H1 (cell line): ENCODE data around the gene CCDC73. TPM values are rescaled to one million over a fixed set of nuclear protein-coding genes. Genes with fewer than 3 reads are reported as not detected.

Source experiments
- CTCF ChIA-PET: fragments of 300-600 bp; sonication (Branson Sonifier 250); formaldehyde crosslinking; loops from one replicate; lab custom pipeline; 2021; ENCODE audit not compliant: partially characterized antibody; lab: Charles Lee
- POLR2A ChIA-PET: fragments of 300-600 bp; sonication (Branson Sonifier 250); formaldehyde crosslinking; loops from one replicate; lab custom pipeline; 2021; ENCODE audit warnings: inconsistent platforms; ENCODE audit not compliant: partially characterized antibody; lab: Charles Lee
- DNase-seq, 2 experiments: peaks; one replicate each; pipeline versions ENCODE4 v3.0.0 to v3.0.0-alpha.2; 2010 to 2022; ENCODE audit warnings: low spot score in 2 of 2, low read depth in 1 of 2, mixed read lengths in 1 of 2
- FAIRE-seq: peaks from 2 replicates; lab custom pipeline; 2011; peaks lifted over from hg19 to GRCh38; lab: Jason Lieb, UNC
- H2AFZ ChIP-seq: 2 replicates; pipeline ENCODE4 v1.8.1; 2012; ENCODE audit warnings: low read length, inconsistent platforms
- H2AK5ac ChIP-seq: 2 replicates; pipeline ENCODE4 v1.6.1; 2013; ENCODE audit warnings: low read depth, low read length
- H2BK120ac ChIP-seq: replicated peaks from 2 replicates; pipeline ENCODE3; 2013; ENCODE audit warnings: low read depth, low read length, inconsistent platforms
- H2BK12ac ChIP-seq: 2 replicates; pipeline ENCODE4 v1.6.1; 2013; ENCODE audit warnings: low read depth, low read length
- H2BK15ac ChIP-seq: 2 replicates; pipeline ENCODE4 v1.6.1; 2013; ENCODE audit warnings: low read length
- H2BK20ac ChIP-seq: 2 replicates; pipeline ENCODE4 v1.6.1; 2013; ENCODE audit warnings: low read length
- H2BK5ac ChIP-seq: 2 replicates; pipeline ENCODE4 v1.6.1; 2013; ENCODE audit warnings: low read depth, low read length
- H3K14ac ChIP-seq: 2 replicates; pipeline ENCODE4 v1.6.1; 2013; ENCODE audit warnings: inconsistent platforms; ENCODE audit not compliant: insufficient read length
- H3K18ac ChIP-seq: 2 replicates; pipeline ENCODE4 v1.6.1; 2013; ENCODE audit warnings: low read length; ENCODE audit errors: extremely low read depth
- H3K23ac ChIP-seq: 2 replicates; pipeline ENCODE4 v1.6.1; 2013; ENCODE audit warnings: inconsistent platforms; ENCODE audit not compliant: insufficient read length
- H3K23me2 ChIP-seq: 2 replicates; pipeline ENCODE4 v1.6.1; 2013; ENCODE audit warnings: low read depth, low read length
- H3K27ac ChIP-seq: 2 replicates; pipeline ENCODE4 v1.6.1; 2011; ENCODE audit warnings: low read depth, low read length, inconsistent platforms
- H3K27me3 ChIP-seq, 4 experiments: replicated peaks in 1 of 4; 1 replicate in 1 of 4; 2 replicates in 3 of 4; pipeline versions ENCODE4 v1.6.1 to v1.8.1; 2011 to 2013; ENCODE audit warnings: low read length in 3 of 4, mild to moderate bottlenecking in 3 of 4, inconsistent platforms in 2 of 4, mixed read lengths in 2 of 4, moderate library complexity in 1 of 4; ENCODE audit not compliant: control insufficient read depth in 3 of 4, insufficient read depth in 3 of 4; ENCODE audit errors: extremely low read depth in 1 of 4
- H3K36me3 ChIP-seq, 4 experiments: 2 replicates each; pipeline versions ENCODE4 v1.6.1 to v1.8.1; 2011 to 2013; ENCODE audit warnings: mild to moderate bottlenecking in 4 of 4, low read length in 3 of 4, moderate library complexity in 2 of 4, control low read depth in 1 of 4, inconsistent platforms in 1 of 4; ENCODE audit not compliant: insufficient read depth in 4 of 4, control insufficient read depth in 2 of 4
- H3K4ac ChIP-seq: replicated peaks from 2 replicates; pipeline ENCODE3; 2013; ENCODE audit warnings: low read length, low read depth, mixed read lengths, inconsistent platforms; ENCODE audit not compliant: insufficient read length
- H3K4me1 ChIP-seq, 4 experiments: replicated peaks in 1 of 4; 1 replicate in 1 of 4; 2 replicates in 3 of 4; pipeline versions ENCODE4 v1.6.1 to v1.8.1; 2011 to 2013; ENCODE audit warnings: low read length in 3 of 4, inconsistent platforms in 2 of 4, mixed read lengths in 1 of 4; ENCODE audit not compliant: insufficient read depth in 4 of 4, control insufficient read depth in 3 of 4
- H3K4me2 ChIP-seq, 2 experiments: 2 replicates each; pipeline versions ENCODE4 v1.6.1 to v1.8.1; 2011 to 2013; ENCODE audit warnings: low read depth in 2 of 2, low read length in 2 of 2, control low read depth in 1 of 2, inconsistent platforms in 1 of 2, mild to moderate bottlenecking in 1 of 2; ENCODE audit not compliant: insufficient read depth in 1 of 2
- H3K4me3 ChIP-seq, 4 experiments: fragments of 200-600, 300-600 bp in 1 of 4; sonication (generic), shearing (Covaris generic), sonication (Bioruptor Twin) in 1 of 4; 2 replicates each; pipeline versions ENCODE4 v1.5.1 to v1.8.1; 2011 to 2016; ENCODE audit warnings: low read length in 4 of 4, low read depth in 3 of 4, control low read depth in 2 of 4, inconsistent platforms in 2 of 4, mild to moderate bottlenecking in 2 of 4, mixed read lengths in 1 of 4, moderate library complexity in 1 of 4; ENCODE audit not compliant: insufficient read depth in 2 of 4; ENCODE audit errors: extremely low read depth in 1 of 4
- H3K56ac ChIP-seq: replicated peaks from 2 replicates; pipeline ENCODE3; 2013; ENCODE audit warnings: low read depth, mild to moderate bottlenecking, mixed read lengths, low read length, inconsistent platforms; ENCODE audit not compliant: insufficient read length
- H3K79me1 ChIP-seq: 2 replicates; pipeline ENCODE4 v1.6.1; 2013; ENCODE audit warnings: low read depth, low read length, control low read depth
- H3K79me2 ChIP-seq, 2 experiments: 2 replicates each; pipeline versions ENCODE4 v1.6.1 to v1.8.1; 2012 to 2013; ENCODE audit warnings: low read length in 2 of 2, mild to moderate bottlenecking in 2 of 2, inconsistent platforms in 1 of 2; ENCODE audit not compliant: insufficient read depth in 2 of 2, control insufficient read depth in 1 of 2
- H3K9ac ChIP-seq, 4 experiments: replicated peaks in 1 of 4; 1 replicate in 1 of 4; 2 replicates in 3 of 4; pipeline versions ENCODE4 v1.6.1 to v1.8.1; 2011 to 2013; ENCODE audit warnings: low read depth in 3 of 4, low read length in 3 of 4, control low read depth in 2 of 4, mild to moderate bottlenecking in 2 of 4, moderate library complexity in 2 of 4, inconsistent platforms in 1 of 4; ENCODE audit errors: extremely low read depth in 1 of 4
- H3K9me3 ChIP-seq, 2 experiments: 2 replicates each; pipeline versions ENCODE4 v1.6.1 to v1.8.1; 2012 to 2013; ENCODE audit warnings: mild to moderate bottlenecking in 2 of 2, moderate library complexity in 2 of 2, control low read depth in 1 of 2, inconsistent platforms in 1 of 2, low read depth in 1 of 2, low read length in 1 of 2, mixed read lengths in 1 of 2; ENCODE audit not compliant: insufficient read depth in 2 of 2
- H4K20me1 ChIP-seq, 2 experiments: replicated peaks in 1 of 2; 2 replicates each; pipeline versions ENCODE3 to v1.8.1; 2011 to 2013; ENCODE audit warnings: inconsistent platforms in 2 of 2, low read length in 2 of 2, mild to moderate bottlenecking in 1 of 2; ENCODE audit not compliant: insufficient read depth in 2 of 2, control insufficient read depth in 1 of 2
- H4K5ac ChIP-seq: 2 replicates; pipeline ENCODE4 v1.6.1; 2013; ENCODE audit warnings: low read length, low read depth, mixed read lengths, inconsistent platforms; ENCODE audit not compliant: insufficient read length
- H4K8ac ChIP-seq: 2 replicates; pipeline ENCODE4 v1.8.0; 2013; ENCODE audit warnings: mild to moderate bottlenecking, moderate library complexity, low read length, inconsistent platforms; ENCODE audit not compliant: insufficient read depth; ENCODE audit errors: extremely low read depth
- H4K91ac ChIP-seq: replicated peaks from 2 replicates; pipeline ENCODE3; 2013; ENCODE audit warnings: low read length, mixed read lengths, inconsistent platforms; ENCODE audit not compliant: insufficient read length
- ATF3 ChIP-seq: IDR thresholded peaks from 2 replicates; pipeline ENCODE4 v1.6.1; 2011; ENCODE audit warnings: low read depth, mild to moderate bottlenecking, low read length; ENCODE audit not compliant: insufficient read depth
- BCL11A ChIP-seq, 2 experiments: IDR thresholded peaks; one replicate each; pipeline ENCODE4 v1.6.1; 2011; ENCODE audit warnings: low read depth in 2 of 2, low read length in 2 of 2, mild to moderate bottlenecking in 2 of 2
- CHD1 ChIP-seq: IDR thresholded peaks from 2 replicates; pipeline ENCODE4 v1.6.1; 2012; ENCODE audit warnings: low read depth, low read length, improper control_type of control experiment
- EZH2 ChIP-seq: fragments of 200-600 bp; sonication (generic); IDR thresholded peaks from 2 replicates; pipeline ENCODE4 v1.7.1; 2012; ENCODE audit warnings: low read depth, mild to moderate bottlenecking, moderate library complexity, low read length, inconsistent platforms; ENCODE audit not compliant: severe bottlenecking
- FOSL1 ChIP-seq: IDR thresholded peaks from 2 replicates; pipeline ENCODE4 v1.6.1; 2011; ENCODE audit warnings: mild to moderate bottlenecking, low read depth, low read length, moderate library complexity; ENCODE audit not compliant: insufficient read depth
- GTF2F1 ChIP-seq: IDR thresholded peaks from 2 replicates; pipeline ENCODE4 v1.6.1; 2012; ENCODE audit warnings: low read depth, low read length, improper control_type of control experiment, borderline replicate concordance
- NANOG ChIP-seq: IDR thresholded peaks from 2 replicates; pipeline ENCODE4 v1.6.1; 2011; ENCODE audit warnings: low read length, low read depth, mild to moderate bottlenecking, inconsistent platforms; ENCODE audit not compliant: insufficient read depth, poor library complexity, severe bottlenecking
- NRF1 ChIP-seq: IDR thresholded peaks from 2 replicates; pipeline ENCODE4 v1.6.1; 2011; ENCODE audit warnings: mild to moderate bottlenecking, low read depth, low read length, improper control_type of control experiment
- SIRT6 ChIP-seq: IDR thresholded peaks from one replicate; pipeline ENCODE4 v1.7.1; 2012; ENCODE audit warnings: low read length, inconsistent platforms
- SP1 ChIP-seq: IDR thresholded peaks from 2 replicates; pipeline ENCODE4 v1.6.1; 2011; ENCODE audit warnings: low read depth, low read length
- TAF7 ChIP-seq: optimal IDR thresholded peaks from 2 replicates; pipeline ENCODE3; 2011; ENCODE audit warnings: low read depth, mild to moderate bottlenecking, inconsistent platforms, low read length, moderate library complexity, borderline replicate concordance
- YY1 ChIP-seq: IDR thresholded peaks from 2 replicates; pipeline ENCODE4 v1.6.1; 2011; ENCODE audit warnings: low read depth, mild to moderate bottlenecking, low read length
- WGBS, 2 experiments: shearing (Covaris generic) in 1 of 2; methylation state at CpG; one replicate each; pipeline versions ENCODE4 v1.1.6 to v1.1.7; 2013 to 2015; ENCODE audit warnings: low lambda C conversion rate in 2 of 2, mixed read lengths in 2 of 2, inconsistent platforms in 1 of 2, low coverage in 1 of 2, missing lambda C conversion rate in 1 of 2; ENCODE audit not compliant: insufficient replicate concordance in 2 of 2, insufficient coverage in 1 of 2, insufficient read length in 1 of 2; ENCODE audit errors: extremely low coverage in 1 of 2, missing lambda C conversion rate in 1 of 2; 5-methylcytosine and 5-hydroxymethylcytosine counted together
- polyA plus RNA-seq, 7 experiments: library from polyadenylated mRNA; depleted of rRNA in 3 of 7; stranded (reverse) in 5 of 7; unstranded in 2 of 7; fragments of >200 nt in 5 of 7; fragments of 200-250 nt in 2 of 7; gene quantifications; 1 replicate in 5 of 7; 2 replicates in 1 of 7; 4 replicates in 1 of 7; pipeline versions ENCODE4 v1.2.1 to v1.2.3, GENCODE V29; 2011 to 2013; ENCODE audit warnings: missing spikeins in 2 of 7, mixed read lengths in 2 of 7
- total RNA-seq: library from RNA; stranded (reverse); fragmentation: NEBNext Ultra II Directional; extraction: Animal tissue kit (Norgen Biotek cat#: 25700); gene quantifications from 2 replicates; pipeline ENCODE4 v1.2.1, GENCODE V29; 2021

The CCDC73 gene
- total and polyA plus RNA-seq, 2 of the 8 experiments (the other 6 are each of a cell fraction or from before 2014, with no cell fraction given) = not detected

DNA sequence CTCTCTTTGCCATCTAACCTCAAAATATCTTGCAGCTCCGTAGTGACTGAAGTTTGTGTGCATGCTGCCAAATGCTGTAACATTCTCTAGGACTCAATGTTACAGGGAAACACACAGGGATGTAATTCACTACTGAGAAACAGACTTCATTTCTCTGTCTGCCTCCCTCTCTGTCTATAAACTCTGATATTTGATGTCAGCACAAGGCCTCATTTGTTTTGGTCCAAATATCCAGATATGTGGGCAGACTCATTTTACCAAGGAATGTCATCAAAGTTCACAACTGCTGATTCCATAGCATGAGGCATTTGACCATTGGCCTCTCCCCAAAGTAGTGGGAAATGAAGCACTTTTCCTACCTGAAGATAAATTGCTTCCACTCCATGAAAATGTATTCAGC, 32.8 kb upstream of the CCDC73 start:
- 95% methylated on average over 1 of the region's 1 CpG; no CpG with 5 or more reads in 1 of the 2 experiments for WGBS, 2 experiments
- no peak overlapping the region for H2AFZ ChIP-seq
- H3K4me2 ChIP-seq = no peak overlapping the region
- no peak overlapping the region for H3K23ac ChIP-seq
- H3K56ac ChIP-seq = no peak overlapping the region
- no peak overlapping the region for H4K8ac ChIP-seq
- no peak overlapping the region for H2BK5ac ChIP-seq
- no peak overlapping the region for H4K5ac ChIP-seq
- no peak overlapping the region for H3K27ac ChIP-seq
- H3K27me3 ChIP-seq = peaks cover 0 to 8% (median 5%) of the 10 kb centered on the region in 4 experiments; a peak in 5 of 7 replicates
- no peak overlapping the region for H3K4me3 ChIP-seq
- no peak overlapping the region for H4K91ac ChIP-seq
- no peak overlapping the region for H2BK15ac ChIP-seq
- DNase-seq (no peak), FAIRE-seq (no peak)
- H3K79me2 ChIP-seq = no peaks in the 10 kb centered on the region
- H2BK120ac ChIP-seq = no peak overlapping the region
- no peaks in the 10 kb centered on the region for H3K9me3 ChIP-seq
- no peaks in the 10 kb centered on the region for H3K36me3 ChIP-seq
- no peak overlapping the region for H3K9ac ChIP-seq
- no peak overlapping the region for H3K14ac ChIP-seq
- H3K4ac ChIP-seq = no peak overlapping the region
- TF ChIP-seq YY1 (no peak), ATF3 (no peak), EZH2 (no peak), SIRT6 (no peak), BCL11A (IDR thresholded peaks at IDR 0.05; ENCODE audit: low read depth in 2 of 2, low read length in 2 of 2) (no peak), NRF1 (no peak), GTF2F1 (no peak), NANOG (no peak), SP1 (no peak), TAF7 (no peak), CHD1 (no peak), FOSL1 (no peak)
- no peaks in the 10 kb centered on the region for H3K79me1 ChIP-seq
- H3K4me1 ChIP-seq = no peaks in the 10 kb centered on the region
- H3K23me2 ChIP-seq = peaks cover 6% of the 10 kb centered on the region; the same call in 1 of the 2 replicates
- H2BK20ac ChIP-seq = no peak overlapping the region
- no peak overlapping the region for H2BK12ac ChIP-seq
- no peaks in the 10 kb centered on the region for H4K20me1 ChIP-seq
- ChIA-PET POLR2A (no interaction called here), CTCF (interaction anchor here (0.6 kb wide), 1 partner anchor 20 kb away, joined by 3 read pairs; no protein-coding TSS in a partner anchor)
- H3K18ac ChIP-seq = no peak overlapping the region
- no peak overlapping the region for H2AK5ac ChIP-seq
